HG03575 (cell line): ENCODE results near the gene MAPKBP1.

Experiments
- ATAC-seq: cut with Tn5 transposase; IDR thresholded peaks from one replicate; pipeline ENCODE4 v1.9.1; 2021; ENCODE audit not compliant: unreplicated experiment, insufficient number of reproducible peaks, low FRiP score; ENCODE audit errors: extremely low read depth

Gene MAPKBP1

DNA sequence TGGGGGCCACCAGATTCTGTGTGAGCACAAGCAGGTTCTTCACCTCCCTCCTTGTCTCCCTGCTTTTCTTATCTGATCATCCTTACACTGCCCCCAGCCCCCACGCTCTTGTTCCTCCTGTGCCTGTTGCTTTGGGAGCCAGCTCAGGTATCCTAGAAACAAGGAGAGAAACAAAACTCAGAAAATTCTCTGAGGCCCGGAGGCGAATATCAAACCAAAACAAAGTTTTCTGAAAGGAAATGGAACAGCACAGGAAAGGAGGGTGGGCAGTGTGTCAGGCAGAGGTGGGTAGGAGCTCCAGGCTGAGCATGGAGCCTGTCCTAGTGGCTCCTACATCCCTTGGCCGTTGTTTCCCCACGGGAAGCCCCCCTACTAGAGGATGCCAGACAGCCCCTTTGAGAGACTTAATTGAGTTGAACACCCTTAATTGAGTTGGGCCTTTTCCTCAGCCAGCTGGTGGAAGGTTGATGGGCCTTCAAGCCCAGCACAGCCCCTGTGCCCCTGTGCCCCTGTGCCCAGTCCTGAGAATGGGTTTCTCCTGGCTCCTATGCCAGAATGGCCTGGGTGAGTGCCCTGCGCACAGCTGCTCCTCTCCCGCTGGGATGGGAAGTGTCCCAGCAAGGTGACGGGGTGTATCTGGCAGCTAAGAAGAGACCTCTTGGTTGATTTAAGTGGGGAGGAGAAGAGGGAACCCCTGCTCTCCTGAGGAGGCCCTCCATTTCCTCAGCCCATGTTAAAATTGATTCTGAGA is 30.8 kb downstream of the MAPKBP1 start:
- ATAC-seq, result no peak

DNA sequence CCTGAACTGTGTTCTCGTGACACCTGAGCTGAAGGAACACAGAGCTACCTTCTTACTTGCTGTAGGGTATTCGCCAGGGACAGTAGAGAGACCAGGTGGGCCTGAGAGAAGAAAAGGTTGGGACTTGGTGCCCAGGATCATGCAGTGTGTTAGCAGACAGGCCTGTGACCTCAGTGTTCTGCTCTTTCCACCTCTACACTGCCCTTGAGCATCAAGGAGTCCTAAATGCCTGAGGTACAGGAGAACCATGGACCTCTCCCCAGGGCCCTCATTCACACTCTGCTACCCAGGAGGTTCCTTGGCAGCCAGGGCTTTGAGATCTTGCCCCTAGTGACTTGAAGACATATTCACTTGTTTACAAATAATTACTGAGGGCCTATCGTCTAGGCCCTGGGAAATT is 31.4 kb downstream of the MAPKBP1 start:
- ATAC-seq, result no peak

DNA sequence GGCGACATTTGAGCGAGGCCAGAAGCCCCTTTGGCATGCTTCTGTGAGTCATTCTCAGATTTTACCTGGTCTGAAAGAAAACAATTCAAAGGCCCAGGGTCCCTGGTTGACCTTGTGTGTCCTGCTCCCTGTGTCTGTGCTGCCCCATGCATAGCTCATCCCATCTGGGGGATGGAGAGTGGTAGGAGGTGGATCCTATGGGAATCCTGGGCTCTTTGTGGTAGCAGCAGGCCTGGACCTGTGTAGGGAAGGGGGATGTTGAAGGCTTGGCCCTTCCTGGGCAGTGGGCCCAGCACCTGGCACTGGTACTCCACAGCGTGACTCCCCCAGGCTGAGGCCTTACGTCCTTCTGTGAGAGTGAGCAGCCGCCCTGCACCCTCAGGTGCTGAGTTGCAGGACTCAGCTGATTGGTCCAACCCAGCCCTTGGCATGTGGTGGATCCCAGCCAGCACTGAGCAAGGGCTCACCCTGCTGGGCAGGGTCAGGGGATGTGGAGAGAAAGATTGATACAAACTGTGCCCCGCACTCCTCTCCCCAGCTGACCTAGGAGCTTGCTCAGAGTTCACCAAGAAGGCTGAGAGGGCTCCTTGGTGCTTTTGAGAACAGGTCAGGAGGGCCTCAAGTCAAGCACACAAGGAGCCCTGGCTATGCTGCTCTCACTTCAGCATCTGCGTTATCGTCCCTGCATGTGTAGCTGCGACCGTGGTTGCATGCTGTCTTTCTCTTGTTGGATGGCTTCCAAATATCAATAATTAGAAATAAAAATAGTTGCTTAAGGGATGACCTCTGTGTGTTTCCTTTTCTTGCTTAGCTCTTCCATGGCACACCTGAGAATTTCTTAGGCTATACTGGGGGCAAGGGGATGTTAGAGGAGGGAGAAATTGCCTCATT is 32.3 kb downstream of the MAPKBP1 start:
- no peak for ATAC-seq

DNA sequence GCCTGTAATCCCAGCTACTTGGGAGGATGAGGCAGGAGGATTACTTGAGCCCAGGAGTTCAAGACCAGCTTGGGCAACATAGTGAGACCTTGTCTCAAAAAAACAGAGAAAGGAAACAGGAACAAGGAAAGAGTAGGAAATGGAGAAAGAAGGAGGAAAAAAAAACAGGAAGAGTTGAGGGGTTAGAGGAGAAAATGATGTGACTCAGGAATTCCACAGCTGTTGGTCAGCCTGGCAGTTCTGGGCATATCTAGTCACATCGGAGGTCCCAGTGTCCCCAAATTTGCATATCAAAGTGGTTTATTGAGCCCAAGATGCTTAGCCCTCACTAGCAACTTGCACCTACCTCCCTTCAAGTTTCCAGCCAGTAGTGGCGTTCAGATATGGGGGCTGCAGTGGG is 34.8 kb downstream of the MAPKBP1 start:
- no peak for ATAC-seq

DNA sequence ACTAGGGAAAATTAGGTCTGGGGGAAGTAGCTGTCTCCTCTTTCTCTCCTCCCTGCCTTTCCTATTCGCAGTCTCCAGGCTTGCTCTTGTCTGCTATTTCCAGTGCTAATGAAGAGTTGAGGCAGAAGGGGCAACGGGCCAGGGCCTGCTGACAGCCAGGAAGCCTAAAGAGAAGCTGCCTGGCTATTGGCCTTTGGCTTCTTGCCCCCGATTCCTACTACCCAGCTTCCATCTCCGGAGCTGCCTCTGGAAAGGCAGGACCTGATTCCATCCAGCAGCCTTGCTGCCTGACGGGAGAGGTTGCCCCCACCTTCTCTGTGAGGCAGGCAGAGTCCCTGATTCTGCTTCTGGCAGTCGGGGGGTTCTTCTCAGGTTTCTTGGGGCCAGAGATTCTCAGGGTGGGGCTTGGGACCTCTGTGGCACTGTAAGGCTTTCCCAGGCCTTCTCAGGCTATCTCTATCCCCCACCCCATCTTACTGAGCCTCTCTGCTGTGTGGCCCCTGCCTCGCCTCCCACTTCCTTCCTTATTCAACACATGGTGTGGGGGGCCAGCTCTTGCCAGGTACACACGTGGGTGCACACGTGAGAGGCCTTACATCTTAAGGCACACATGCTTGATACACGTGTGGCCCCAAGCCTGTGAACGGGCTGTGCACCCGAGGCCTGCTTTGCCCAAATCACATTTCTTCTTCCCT is 35.4 kb downstream of the MAPKBP1 start:
- ATAC-seq, result no peak

DNA sequence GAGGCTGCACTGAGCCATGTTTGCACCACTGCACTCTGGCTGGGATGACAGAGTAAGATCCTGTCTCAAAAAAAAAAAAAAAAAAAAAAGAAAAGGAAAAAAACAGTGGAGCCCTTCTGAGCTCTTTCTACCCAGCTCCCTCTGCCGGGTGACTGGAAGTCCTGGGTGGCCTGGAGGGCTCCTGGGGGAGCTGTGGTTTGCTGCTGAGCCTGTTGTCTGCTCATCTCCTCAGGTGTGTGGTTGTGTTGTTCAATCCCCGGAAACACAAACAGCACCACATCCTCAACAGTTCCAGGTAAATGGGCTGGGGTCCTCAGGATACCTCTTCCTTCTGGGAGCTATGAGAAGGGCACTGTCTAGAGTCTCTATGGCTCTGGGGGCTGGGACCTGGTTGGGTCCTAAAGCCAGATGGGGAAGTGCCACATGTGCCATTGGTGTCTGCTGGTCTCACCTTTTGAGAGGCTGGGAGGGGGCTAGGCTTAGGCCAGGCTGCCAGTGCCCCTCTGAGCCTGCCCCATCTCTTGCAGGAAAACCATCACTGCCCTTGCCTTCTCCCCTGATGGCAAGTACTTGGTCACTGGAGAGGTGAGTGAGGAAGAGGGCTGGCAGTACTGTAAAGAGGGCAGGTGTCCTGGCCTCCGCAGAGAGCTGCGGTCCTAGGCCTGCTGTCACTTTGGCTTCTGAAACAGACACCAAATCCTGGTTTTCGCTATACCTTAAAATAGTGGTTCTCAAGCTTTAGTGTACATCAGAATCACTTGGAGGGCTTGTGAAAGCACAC is 36.6 kb downstream of the MAPKBP1 start:
- ATAC-seq, result no peak

DNA sequence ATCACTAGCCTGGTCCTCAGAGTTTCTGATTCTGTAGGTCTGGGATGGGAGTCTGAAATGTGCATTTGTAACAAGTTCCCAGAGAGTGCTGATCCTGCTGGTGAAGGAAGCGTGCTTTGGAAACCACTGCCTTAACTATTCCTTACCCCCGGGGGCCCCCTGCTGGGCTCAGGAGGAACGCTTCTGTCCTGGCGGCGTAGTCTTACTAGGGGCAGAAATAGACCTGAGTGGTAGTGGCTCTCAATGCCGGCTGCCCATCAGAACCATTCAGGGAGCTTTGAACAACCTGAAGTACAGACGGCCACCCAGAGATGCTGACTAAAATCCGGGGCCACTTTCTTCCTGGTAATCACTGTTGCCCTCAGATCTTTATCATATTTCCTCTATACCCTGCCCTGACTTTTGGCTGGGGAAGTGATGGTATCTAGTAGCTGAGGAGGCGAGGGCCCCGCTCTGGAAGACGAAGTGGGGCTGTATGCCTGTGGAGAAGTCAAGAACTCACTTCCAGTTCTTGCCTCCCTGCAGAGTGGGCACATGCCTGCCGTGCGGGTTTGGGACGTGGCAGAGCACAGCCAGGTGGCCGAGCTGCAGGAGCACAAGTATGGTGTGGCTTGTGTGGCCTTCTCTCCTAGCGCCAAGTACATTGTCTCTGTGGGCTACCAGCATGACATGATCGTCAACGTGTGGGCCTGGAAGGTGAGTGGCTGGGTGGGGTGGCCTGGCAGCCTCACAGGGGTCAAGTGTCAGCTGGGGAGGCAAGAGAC is 37.3 kb downstream of the MAPKBP1 start:
- ATAC-seq, result no peak

DNA sequence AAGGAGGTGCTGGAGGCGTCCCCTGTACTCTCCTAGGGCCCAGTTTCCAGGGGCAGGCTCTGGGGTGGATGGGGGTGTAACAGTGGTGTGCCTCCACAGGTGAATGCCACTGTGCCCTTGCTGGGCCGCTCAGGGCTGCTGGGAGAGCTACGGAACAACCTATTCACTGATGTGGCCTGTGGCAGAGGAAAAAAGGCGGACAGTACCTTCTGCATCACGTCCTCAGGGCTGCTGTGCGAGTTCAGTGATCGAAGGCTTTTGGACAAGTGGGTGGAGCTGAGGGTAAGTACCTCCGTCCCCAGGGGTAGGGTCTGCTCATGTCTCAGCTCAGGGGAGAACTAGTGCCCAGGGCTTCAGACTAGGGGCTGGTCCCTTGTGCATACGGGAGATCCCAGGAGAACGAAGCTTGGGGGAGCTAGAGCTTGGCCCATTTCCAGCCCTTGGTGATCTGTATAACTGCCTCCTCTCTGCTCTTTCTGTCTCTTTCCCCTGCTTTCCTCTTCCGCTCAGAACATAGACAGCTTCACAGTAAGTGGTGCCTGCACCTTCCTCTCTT is 38.6 kb downstream of the MAPKBP1 start:
- ATAC-seq, result no peak

DNA sequence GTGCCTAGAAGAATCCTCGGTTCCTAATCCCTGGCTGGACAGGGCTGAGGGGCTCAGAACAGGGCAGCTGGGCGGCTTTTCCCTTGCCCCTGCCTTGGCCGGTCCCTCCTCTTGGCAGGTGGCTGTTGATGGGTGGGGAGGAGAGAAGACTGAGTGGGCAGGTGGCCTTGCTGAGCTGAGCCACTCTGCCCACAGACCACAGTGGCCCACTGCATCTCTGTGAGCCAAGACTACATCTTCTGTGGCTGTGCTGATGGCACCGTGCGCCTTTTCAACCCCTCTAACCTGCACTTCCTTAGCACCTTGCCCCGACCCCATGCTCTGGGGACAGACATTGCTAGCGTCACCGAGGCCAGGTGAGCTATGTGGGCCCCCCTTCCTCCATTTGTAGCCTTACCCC is 39.1 kb downstream of the MAPKBP1 start:
- ATAC-seq, result no peak

DNA sequence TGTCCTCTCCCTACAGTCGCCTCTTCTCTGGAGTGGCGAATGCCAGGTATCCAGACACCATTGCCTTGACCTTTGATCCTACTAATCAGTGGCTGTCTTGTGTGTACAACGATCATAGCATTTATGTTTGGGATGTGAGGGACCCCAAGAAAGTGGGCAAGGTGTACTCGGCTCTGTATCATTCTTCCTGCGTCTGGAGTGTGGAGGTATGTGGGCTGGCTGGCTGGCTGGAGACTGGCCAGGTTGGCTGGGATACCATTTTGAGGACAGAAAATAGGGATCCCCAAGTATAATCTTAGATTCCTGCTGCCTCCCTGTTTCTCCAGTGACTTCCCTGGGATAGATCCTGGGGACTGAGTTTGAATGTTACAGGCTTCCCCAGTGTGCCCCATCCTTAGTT is 40.2 kb downstream of the MAPKBP1 start:
- ATAC-seq, result no peak

DNA sequence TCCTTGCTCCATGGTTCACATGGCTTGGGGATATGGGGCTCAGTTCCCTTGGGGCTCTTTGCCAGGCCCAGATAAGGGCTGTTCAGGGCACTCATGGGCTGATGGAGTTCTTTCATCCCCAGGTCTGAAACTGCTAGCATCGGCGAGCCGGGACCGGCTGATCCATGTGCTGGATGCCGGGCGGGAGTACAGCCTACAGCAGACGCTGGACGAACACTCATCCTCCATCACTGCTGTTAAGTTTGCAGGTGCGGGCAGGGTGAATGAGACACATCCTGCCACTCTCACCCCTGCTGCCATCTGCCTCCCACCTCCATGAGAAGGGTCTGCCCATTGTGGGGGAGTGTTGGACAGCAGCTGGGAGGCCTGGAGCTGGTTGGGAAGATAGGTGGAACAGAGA is 42.5 kb downstream of the MAPKBP1 start:
- no peak for ATAC-seq

DNA sequence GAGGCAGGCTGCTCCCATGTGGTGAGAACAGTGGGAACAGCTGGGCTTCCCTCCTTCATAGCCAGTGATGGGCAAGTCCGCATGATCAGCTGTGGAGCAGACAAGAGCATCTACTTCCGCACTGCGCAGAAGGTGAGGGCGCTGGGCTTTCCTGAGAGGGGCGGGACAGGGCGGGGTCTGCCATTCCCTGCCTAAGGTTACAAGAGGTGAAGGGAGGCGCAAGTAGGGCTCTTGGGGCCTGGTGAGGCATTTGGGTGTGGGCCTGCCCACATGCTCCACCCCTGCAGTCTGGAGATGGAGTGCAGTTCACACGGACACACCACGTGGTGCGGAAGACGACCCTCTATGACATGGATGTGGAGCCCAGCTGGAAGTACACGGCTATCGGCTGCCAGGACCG is 43.0 kb downstream of the MAPKBP1 start:
- ATAC-seq, result no peak

DNA sequence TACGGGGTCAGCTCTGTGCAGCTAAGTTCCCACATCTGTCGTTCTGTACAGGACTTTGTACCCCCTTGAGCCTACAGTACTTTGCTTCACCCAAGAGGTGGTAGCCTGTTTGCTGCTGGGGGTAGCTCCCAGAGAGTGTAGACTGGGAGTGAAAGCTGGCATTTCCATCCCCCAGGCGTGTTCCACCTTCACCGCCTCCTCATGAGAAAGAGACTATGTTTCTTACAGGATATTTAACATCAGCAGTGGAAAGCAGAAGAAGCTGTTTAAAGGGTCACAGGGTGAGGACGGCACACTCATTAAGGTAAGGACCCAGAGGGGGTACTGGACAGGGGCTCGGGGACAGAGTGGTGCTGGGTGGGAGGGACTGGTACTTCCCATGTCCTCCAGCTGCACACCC is 43.5 kb downstream of the MAPKBP1 start:
- ATAC-seq, result no peak

DNA sequence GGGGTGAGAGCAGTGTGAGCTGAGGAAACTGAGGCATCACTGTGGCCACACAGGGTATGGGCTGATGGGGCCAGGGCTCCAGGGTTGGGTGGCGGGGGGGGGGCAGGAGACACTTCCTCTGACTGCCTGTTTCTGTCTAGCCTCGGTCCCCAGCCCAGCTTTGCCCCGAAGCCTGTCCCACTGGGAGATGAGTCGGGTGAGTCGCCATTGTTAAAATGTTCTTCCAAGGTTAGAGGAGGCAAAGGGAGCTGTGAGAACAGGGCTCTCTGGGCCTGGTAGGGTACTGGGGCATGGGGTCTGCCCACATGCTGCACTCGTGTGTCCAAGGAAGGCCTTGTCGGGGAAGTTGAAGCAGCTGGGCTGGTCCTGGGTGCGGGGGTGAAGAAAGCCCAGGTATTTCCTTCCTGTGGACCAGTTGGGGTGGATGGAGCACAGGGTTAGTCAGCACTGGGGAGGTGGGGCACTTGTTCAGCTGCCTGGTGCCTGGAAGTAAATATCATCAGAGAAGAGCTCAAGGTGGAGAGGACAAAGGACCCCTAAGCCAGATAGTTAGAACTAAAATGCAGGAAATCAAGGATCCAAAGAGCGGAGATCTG is 45.3 kb downstream of the MAPKBP1 start:
- ATAC-seq, result no peak

DNA sequence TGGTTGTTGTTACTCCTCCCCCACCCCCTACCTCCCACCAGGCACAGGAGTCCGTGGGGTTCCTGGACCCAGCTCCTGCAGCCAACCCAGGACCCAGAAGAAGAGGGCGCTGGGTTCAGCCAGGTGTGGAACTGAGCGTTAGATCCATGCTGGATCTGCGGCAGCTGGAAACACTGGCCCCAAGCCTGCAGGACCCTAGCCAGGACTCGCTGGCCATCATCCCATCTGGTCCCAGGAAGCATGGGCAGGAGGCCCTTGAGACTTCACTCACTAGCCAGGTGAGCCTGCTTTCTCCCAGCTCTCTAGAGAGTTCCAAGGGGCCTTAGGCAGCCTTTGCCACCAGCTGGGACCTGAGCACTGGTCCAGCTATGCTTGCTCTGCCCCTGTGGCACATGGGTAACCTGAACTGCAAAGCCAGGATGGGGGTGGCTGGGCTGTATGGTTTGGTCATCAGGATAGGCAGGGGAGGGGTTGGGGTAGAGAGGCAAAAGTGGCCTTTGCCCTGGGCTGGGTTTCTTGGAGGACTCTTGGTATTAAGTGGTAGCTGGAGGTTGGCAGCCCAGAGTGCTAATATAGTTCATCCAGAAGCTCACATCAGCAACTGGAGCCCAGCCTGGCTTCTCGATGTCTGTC is 46.6 kb downstream of the MAPKBP1 start:
- ATAC-seq, result no peak

DNA sequence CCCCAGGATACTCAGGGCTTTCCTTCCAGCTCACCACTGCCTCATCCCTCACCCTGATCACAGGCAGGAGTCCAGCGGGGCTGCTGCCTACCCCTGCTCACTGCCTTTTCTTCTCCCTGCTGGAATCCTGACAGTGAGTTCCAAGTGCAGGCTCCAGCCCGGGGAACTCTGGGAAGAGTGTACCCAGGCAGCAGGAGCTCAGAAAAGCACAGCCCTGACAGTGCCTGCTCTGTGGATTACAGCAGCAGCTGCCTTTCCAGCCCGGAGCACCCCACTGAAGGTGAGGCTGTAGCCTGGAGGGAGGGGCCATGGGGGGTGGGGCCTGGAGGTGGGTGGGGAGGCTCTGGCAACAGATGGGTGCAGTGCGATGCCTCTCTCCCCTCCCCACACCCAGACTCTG is 47.5 kb downstream of the MAPKBP1 start:
- no peak for ATAC-seq

DNA sequence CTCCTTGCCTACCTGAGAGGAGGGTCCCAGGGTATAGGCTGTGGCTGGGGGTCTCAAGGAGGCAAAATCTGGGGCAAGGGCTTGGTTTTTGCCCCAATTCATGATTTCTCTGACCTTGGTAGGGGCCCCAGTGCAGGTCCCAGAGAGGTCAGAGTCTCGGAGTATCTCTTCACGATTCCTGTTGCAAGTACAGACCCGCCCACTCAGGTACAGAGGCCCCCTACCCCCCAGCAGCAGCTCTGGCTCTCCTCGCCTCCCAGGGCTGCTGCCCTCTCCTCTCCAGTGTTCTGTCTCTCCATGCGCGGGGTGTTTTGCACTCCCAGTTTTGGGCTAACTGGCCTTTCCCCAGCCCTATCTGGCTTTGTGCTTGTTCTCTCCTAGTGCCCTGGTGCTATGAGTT is 48.2 kb downstream of the MAPKBP1 start:
- no peak for ATAC-seq
